Measurements from ENCODE around the gene CCDC32.

Gene CCDC32

DNA sequence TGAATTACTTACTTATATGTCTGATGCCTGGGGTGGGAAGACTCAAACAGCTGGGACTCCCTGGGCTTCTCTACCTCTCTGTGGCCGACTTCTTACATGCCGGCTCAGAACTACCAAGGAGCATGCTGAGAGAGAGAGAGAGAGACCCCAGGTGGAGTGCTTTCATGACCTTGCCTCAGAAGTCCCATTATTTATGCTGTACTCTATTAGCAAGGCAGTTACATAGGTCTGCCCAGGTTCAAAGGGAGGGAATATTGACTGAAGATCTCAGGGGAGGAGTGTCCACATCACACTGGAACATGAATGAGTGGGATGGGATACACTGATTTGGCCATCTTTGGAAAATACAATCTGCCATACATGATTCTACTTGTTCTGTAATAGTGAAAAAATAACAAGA is 16.2 kb downstream of the CCDC32 start:
- H3K4me1 ChIP-seq (ENCODE audit: control insufficient read depth, insufficient read depth, low read length, unreplicated experiment) = no peaks in the 10 kb centered on the region
- no peaks in the 10 kb centered on the region for H3K79me2 ChIP-seq (ENCODE audit: control insufficient read depth, insufficient read depth, low read length, unreplicated experiment)
- H3K4me3 ChIP-seq (ENCODE audit: low read depth, low read length) = no peak overlapping the region
- peaks cover 4% of the 10 kb centered on the region; the same call in 1 of the 2 replicates for H3K36me3 ChIP-seq (ENCODE audit: insufficient read depth, low read length)
- H3K27me3 ChIP-seq (ENCODE audit: insufficient read depth, low read length) = no peaks in the 10 kb centered on the region
- no peak overlapping the region for H3K27ac ChIP-seq (ENCODE audit: low read depth, low read length)
- H2AFZ ChIP-seq (ENCODE audit: low read length, unreplicated experiment) = no peak overlapping the region

GRCh38 chr15:40545457-40545856 is 19.4 kb downstream of the CCDC32 start:
- no peak overlapping the region for H3K27ac ChIP-seq (ENCODE audit: low read depth, low read length)
- peaks cover 4% of the 10 kb centered on the region; the same call in 1 of the 2 replicates for H3K36me3 ChIP-seq (ENCODE audit: insufficient read depth, low read length)
- no peaks in the 10 kb centered on the region for H3K79me2 ChIP-seq (ENCODE audit: control insufficient read depth, insufficient read depth, low read length, unreplicated experiment)
- no peak overlapping the region for H2AFZ ChIP-seq (ENCODE audit: low read length, unreplicated experiment)
- H3K4me3 ChIP-seq (ENCODE audit: low read depth, low read length) = no peak overlapping the region
- H3K4me1 ChIP-seq (ENCODE audit: control insufficient read depth, insufficient read depth, low read length, unreplicated experiment) = no peaks in the 10 kb centered on the region
- no peaks in the 10 kb centered on the region for H3K27me3 ChIP-seq (ENCODE audit: insufficient read depth, low read length)

- Histone ChIP-seq H3K4me1 (ENCODE audit: control insufficient read depth, insufficient read depth, low read length, unreplicated experiment) (no peaks in the 10 kb centered on the region), H3K27ac (ENCODE audit: low read depth, low read length) (no peak overlapping the region), H3K79me2 (ENCODE audit: control insufficient read depth, insufficient read depth, low read length, unreplicated experiment) (no peaks in the 10 kb centered on the region), H2AFZ (ENCODE audit: low read length, unreplicated experiment) (no peak overlapping the region), H3K27me3 (ENCODE audit: insufficient read depth, low read length) (no peaks in the 10 kb centered on the region), H3K36me3 (ENCODE audit: insufficient read depth, low read length) (no peaks in the 10 kb centered on the region), H3K4me3 (ENCODE audit: low read depth, low read length) (no peak overlapping the region)
These were observed 21.1 kb downstream of the CCDC32 start for GRCh38 chr15:40543631-40544294.

GRCh38 chr15:40543082-40543481 is 21.8 kb downstream of the CCDC32 start:
- H3K4me1 ChIP-seq (ENCODE audit: control insufficient read depth, insufficient read depth, low read length, unreplicated experiment) = no peaks in the 10 kb centered on the region
- no peak overlapping the region for H2AFZ ChIP-seq (ENCODE audit: low read length, unreplicated experiment)
- H3K27me3 ChIP-seq (ENCODE audit: insufficient read depth, low read length) = no peaks in the 10 kb centered on the region
- no peak overlapping the region for H3K27ac ChIP-seq (ENCODE audit: low read depth, low read length)
- no peaks in the 10 kb centered on the region for H3K79me2 ChIP-seq (ENCODE audit: control insufficient read depth, insufficient read depth, low read length, unreplicated experiment)
- H3K4me3 ChIP-seq (ENCODE audit: low read depth, low read length) = no peak overlapping the region
- H3K36me3 ChIP-seq (ENCODE audit: insufficient read depth, low read length) = no peaks in the 10 kb centered on the region

- Histone ChIP-seq H3K79me2 (ENCODE audit: control insufficient read depth, insufficient read depth, low read length, unreplicated experiment) (no peaks in the 10 kb centered on the region), H3K4me1 (ENCODE audit: control insufficient read depth, insufficient read depth, low read length, unreplicated experiment) (peaks cover 15% of the 10 kb centered on the region), H3K27me3 (ENCODE audit: insufficient read depth, low read length) (no peaks in the 10 kb centered on the region), H3K36me3 (ENCODE audit: insufficient read depth, low read length) (no peaks in the 10 kb centered on the region), H2AFZ (ENCODE audit: low read length, unreplicated experiment) (no peak overlapping the region), H3K4me3 (ENCODE audit: low read depth, low read length) (no peak overlapping the region), H3K27ac (ENCODE audit: low read depth, low read length) (no peak overlapping the region)
These were observed 25.9 kb downstream of the CCDC32 start for GRCh38 chr15:40538976-40539375.

GRCh38 chr15:40536501-40536900 is 28.3 kb downstream of the CCDC32 start:
- Histone ChIP-seq H3K79me2 (ENCODE audit: control insufficient read depth, insufficient read depth, low read length, unreplicated experiment) (no peaks in the 10 kb centered on the region), H3K27ac (ENCODE audit: low read depth, low read length) (no peak overlapping the region), H2AFZ (ENCODE audit: low read length, unreplicated experiment) (no peak overlapping the region), H3K36me3 (ENCODE audit: insufficient read depth, low read length) (no peaks in the 10 kb centered on the region), H3K4me1 (ENCODE audit: control insufficient read depth, insufficient read depth, low read length, unreplicated experiment) (peaks cover 15% of the 10 kb centered on the region), H3K4me3 (ENCODE audit: low read depth, low read length) (no peak overlapping the region), H3K27me3 (ENCODE audit: insufficient read depth, low read length) (no peaks in the 10 kb centered on the region)

DNA sequence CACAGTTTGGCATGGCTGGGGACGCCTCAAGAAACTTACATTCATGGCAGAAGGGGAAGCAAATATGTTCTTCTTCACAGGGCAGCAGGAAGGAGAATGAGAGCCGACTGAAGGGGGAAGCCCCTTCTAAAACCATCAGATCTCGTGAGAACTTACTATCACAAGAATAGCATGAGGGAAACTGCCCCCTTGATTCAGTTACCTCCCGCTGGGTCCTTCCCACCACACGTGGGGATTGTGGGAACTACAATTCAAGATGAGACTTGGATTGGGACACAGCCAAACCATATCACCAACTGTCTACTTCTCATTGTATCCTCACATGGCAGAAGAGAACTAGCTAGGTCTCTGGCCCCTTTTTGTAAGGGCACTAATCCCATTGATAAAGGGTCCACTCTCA is 30.5 kb downstream of the CCDC32 start:
- no peaks in the 10 kb centered on the region for H3K36me3 ChIP-seq (ENCODE audit: insufficient read depth, low read length)
- peaks cover 15% of the 10 kb centered on the region for H3K4me1 ChIP-seq (ENCODE audit: control insufficient read depth, insufficient read depth, low read length, unreplicated experiment)
- no peaks in the 10 kb centered on the region for H3K79me2 ChIP-seq (ENCODE audit: control insufficient read depth, insufficient read depth, low read length, unreplicated experiment)
- no peaks in the 10 kb centered on the region for H3K27me3 ChIP-seq (ENCODE audit: insufficient read depth, low read length)
- H3K4me3 ChIP-seq (ENCODE audit: low read depth, low read length) = no peak overlapping the region
- no peak overlapping the region for H2AFZ ChIP-seq (ENCODE audit: low read length, unreplicated experiment)
- no peak overlapping the region for H3K27ac ChIP-seq (ENCODE audit: low read depth, low read length)

- Histone ChIP-seq H3K4me3 (ENCODE audit: low read depth, low read length) (no peak overlapping the region), H3K27ac (ENCODE audit: low read depth, low read length) (no peak overlapping the region), H3K27me3 (ENCODE audit: insufficient read depth, low read length) (no peaks in the 10 kb centered on the region), H3K36me3 (ENCODE audit: insufficient read depth, low read length) (no peaks in the 10 kb centered on the region), H2AFZ (ENCODE audit: low read length, unreplicated experiment) (no peak overlapping the region), H3K4me1 (ENCODE audit: control insufficient read depth, insufficient read depth, low read length, unreplicated experiment) (peaks cover 15% of the 10 kb centered on the region), H3K79me2 (ENCODE audit: control insufficient read depth, insufficient read depth, low read length, unreplicated experiment) (no peaks in the 10 kb centered on the region)
These were observed 31.0 kb downstream of the CCDC32 start for GRCh38 chr15:40533763-40534364.

DNA sequence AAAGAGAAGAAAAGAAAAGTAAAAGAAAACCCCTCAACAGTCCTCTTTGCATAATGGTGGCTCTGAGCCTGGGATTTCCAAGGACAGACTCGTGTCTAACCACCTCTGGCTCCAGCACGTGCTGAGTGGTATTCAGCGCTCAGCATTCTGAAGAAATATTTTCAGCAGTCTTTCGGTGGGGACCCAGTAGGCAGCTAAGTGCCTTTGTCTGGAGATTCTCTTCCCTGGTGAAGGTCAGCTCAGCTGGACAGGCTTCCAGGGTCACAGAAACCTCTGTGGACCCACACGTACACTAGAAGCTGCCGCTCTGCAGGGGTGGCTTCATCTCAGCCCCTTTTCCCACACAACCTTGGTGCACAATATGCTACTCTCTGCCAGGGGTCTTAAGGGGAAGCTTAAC is 36.0 kb downstream of the CCDC32 start:
- no peaks in the 10 kb centered on the region for H3K79me2 ChIP-seq (ENCODE audit: control insufficient read depth, insufficient read depth, low read length, unreplicated experiment)
- no peaks in the 10 kb centered on the region for H3K36me3 ChIP-seq (ENCODE audit: insufficient read depth, low read length)
- H3K27ac ChIP-seq (ENCODE audit: low read depth, low read length) = no peak overlapping the region
- H3K4me3 ChIP-seq (ENCODE audit: low read depth, low read length) = no peak overlapping the region
- no peaks in the 10 kb centered on the region for H3K27me3 ChIP-seq (ENCODE audit: insufficient read depth, low read length)
- no peaks in the 10 kb centered on the region for H3K4me1 ChIP-seq (ENCODE audit: control insufficient read depth, insufficient read depth, low read length, unreplicated experiment)
- no peak overlapping the region for H2AFZ ChIP-seq (ENCODE audit: low read length, unreplicated experiment)

- Histone ChIP-seq H3K79me2 (ENCODE audit: control insufficient read depth, insufficient read depth, low read length, unreplicated experiment) (no peaks in the 10 kb centered on the region), H3K27me3 (ENCODE audit: insufficient read depth, low read length) (no peaks in the 10 kb centered on the region), H3K4me3 (ENCODE audit: low read depth, low read length) (no peak overlapping the region), H3K4me1 (ENCODE audit: control insufficient read depth, insufficient read depth, low read length, unreplicated experiment) (no peaks in the 10 kb centered on the region), H3K36me3 (ENCODE audit: insufficient read depth, low read length) (no peaks in the 10 kb centered on the region), H3K27ac (ENCODE audit: low read depth, low read length) (no peak overlapping the region), H2AFZ (ENCODE audit: low read length, unreplicated experiment) (no peak overlapping the region)
These were observed 39.0 kb downstream of the CCDC32 start for GRCh38 chr15:40525855-40526254.

DNA sequence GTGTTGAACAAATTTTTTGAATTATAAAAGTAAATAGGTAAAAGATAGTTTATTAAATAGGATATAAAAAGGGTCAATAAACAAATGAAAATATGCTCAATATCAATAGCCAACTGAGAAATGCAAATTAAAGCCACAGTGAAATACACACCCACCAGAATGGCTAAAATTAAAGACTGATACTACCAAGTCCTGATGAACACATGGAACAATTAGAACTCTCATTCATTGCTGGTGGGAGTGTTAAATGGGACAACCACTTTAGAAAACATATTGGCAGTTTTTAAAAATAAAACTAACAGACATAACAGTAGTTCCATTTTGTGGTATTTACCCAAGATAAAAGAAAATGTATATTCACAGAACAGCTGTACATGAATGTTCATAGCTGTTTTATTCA is 41.2 kb downstream of the CCDC32 start:
- Histone ChIP-seq H3K79me2 (ENCODE audit: control insufficient read depth, insufficient read depth, low read length, unreplicated experiment) (no peaks in the 10 kb centered on the region), H3K36me3 (ENCODE audit: insufficient read depth, low read length) (no peaks in the 10 kb centered on the region), H3K4me3 (ENCODE audit: low read depth, low read length) (no peak overlapping the region), H3K27ac (ENCODE audit: low read depth, low read length) (no peak overlapping the region), H3K27me3 (ENCODE audit: insufficient read depth, low read length) (no peaks in the 10 kb centered on the region), H3K4me1 (ENCODE audit: control insufficient read depth, insufficient read depth, low read length, unreplicated experiment) (peaks cover 5% of the 10 kb centered on the region), H2AFZ (ENCODE audit: low read length, unreplicated experiment) (no peak overlapping the region)

All from ACC112 (cell line).